ENCODE results near the gene ZNF655. TPM values are rescaled to one million over a fixed set of nuclear protein-coding genes. Genes with fewer than 3 reads are reported as not detected.
A peak's percentile ranks its signal among the peaks of the same experiment; 100 is the strongest.

ZNF655 gene
- total RNA-seq, 4 donors from 2014 or later: 102 to 261 (median 114) TPM

DNA sequence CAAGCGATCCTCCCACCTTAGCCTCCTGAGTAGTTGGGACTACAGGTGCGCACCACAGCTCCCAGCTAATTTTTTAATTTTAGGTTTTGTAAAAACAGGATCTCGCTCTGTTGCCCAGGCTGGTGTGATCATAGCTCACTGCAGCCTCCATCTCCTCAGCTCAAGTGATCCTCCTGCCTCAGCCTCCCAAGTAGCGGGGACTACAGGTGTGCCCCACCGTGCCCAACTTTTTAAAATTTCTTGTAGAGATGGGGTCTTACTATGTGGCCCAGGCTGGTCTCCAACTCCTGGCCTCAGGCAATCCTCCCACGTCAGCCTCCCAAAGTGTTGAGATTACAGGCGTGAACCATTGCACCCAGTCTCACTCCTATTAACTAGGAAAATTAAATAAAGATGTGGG, 47.1 kb downstream of the ZNF655 start:
- TF ChIP-seq, protein P1, sequence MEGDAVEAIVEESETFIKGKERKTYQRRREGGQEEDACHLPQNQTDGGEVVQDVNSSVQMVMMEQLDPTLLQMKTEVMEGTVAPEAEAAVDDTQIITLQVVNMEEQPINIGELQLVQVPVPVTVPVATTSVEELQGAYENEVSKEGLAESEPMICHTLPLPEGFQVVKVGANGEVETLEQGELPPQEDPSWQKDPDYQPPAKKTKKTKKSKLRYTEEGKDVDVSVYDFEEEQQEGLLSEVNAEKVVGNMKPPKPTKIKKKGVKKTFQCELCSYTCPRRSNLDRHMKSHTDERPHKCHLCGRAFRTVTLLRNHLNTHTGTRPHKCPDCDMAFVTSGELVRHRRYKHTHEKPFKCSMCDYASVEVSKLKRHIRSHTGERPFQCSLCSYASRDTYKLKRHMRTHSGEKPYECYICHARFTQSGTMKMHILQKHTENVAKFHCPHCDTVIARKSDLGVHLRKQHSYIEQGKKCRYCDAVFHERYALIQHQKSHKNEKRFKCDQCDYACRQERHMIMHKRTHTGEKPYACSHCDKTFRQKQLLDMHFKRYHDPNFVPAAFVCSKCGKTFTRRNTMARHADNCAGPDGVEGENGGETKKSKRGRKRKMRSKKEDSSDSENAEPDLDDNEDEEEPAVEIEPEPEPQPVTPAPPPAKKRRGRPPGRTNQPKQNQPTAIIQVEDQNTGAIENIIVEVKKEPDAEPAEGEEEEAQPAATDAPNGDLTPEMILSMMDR (IDR thresholded peaks at IDR 0.05): no peak
- TF ChIP-seq POLR2A (IDR thresholded peaks at IDR 0.05): no peak
- intact Hi-C loops (cut with DNase I; ENCODE audit: low total_unique reads): no loop called here
- H3K4me3 ChIP-seq (ENCODE audit: low read depth, poor library complexity, severe bottlenecking): no peak overlapping the region
- no peak for DNase-seq (ENCODE audit: low spot score in 2 of 2)
- WGBS, 2 donors: 94 to 95% methylated on average over 7 of the region's 7 CpGs

- intact Hi-C loops (cut with DNase I; ENCODE audit: low total_unique reads): no loop called here
- H3K4me3 ChIP-seq (ENCODE audit: low read depth, poor library complexity, severe bottlenecking): no peak overlapping the region
- WGBS, 2 donors: 82 to 84% methylated on average over 8 of the region's 8 CpGs
- DNase-seq (ENCODE audit: low spot score in 2 of 2): no peak
- TF ChIP-seq, protein P1 (IDR thresholded peaks at IDR 0.05): no peak
- no peak for TF ChIP-seq POLR2A (IDR thresholded peaks at IDR 0.05)
Measured at GRCh38 chr7:99606531-99606930, 48.1 kb downstream of the ZNF655 start.

GRCh38 chr7:99607548-99607947, 49.1 kb downstream of the ZNF655 start:
- intact Hi-C loops (cut with DNase I; ENCODE audit: low total_unique reads): no loop called here
- 75 to 80% methylated on average over 9 of the region's 9 CpGs for WGBS, 2 donors
- TF ChIP-seq, protein P1 (IDR thresholded peaks at IDR 0.05): no peak
- no peak for TF ChIP-seq POLR2A (IDR thresholded peaks at IDR 0.05)
- DNase-seq (ENCODE audit: low spot score in 2 of 2): peak in 1 of 2 donors; percentile 61
- H3K4me3 ChIP-seq (ENCODE audit: low read depth, poor library complexity, severe bottlenecking): no peak overlapping the region

DNA sequence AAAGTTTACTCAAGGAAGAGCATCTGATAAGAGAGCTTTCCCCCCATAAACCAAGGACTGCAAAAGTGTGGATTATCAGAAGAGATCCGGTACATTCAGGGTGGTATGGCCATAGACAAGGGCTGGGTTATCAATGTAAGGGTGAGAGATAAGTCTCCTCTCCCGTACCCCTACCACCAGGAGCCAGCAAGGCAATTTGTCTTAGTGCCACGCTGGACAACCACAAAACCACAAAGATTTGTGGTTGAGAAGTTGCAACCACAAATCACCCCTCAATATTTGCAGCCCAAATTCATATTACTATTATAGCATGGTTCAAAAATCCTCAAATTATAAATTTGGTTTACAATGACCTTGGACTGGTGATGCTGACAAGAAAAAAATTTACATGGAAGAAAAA, 56.1 kb downstream of the ZNF655 start:
- no peak for TF ChIP-seq POLR2A (IDR thresholded peaks at IDR 0.05)
- TF ChIP-seq, protein P1 (IDR thresholded peaks at IDR 0.05): no peak
- no peak overlapping the region for H3K4me3 ChIP-seq (ENCODE audit: low read depth, poor library complexity, severe bottlenecking)
- 79 to 84% methylated on average over 3 of the region's 3 CpGs for WGBS, 2 donors
- intact Hi-C loops (cut with DNase I; ENCODE audit: low total_unique reads): no loop called here
- no peak for DNase-seq (ENCODE audit: low spot score in 2 of 2)

DNA sequence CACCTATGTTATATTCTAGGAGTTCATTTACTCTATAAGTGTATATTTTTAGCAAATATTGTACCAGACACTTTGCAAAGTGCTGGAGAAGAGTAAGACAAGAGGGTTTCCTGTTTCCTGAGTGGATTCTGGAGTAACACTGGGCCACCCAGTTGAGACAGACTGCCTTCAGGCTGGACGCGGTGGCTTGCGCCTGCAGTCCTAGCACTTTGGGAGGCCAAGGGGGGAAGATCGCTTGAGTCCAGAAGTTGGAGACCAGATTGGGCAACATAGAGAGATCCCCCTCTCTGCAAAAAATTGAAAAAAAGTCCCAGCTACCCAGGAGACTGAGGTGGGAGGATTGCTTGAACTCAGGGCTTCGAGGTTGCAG, 57.5 kb downstream of the ZNF655 start:
- 85 to 93% methylated on average over 5 of the region's 5 CpGs for WGBS, 2 donors
- intact Hi-C loops (cut with DNase I; ENCODE audit: low total_unique reads): no loop called here

More for the DNA sequence above, 57.5 kb downstream of the ZNF655 start:
- no peak overlapping the region for H3K4me3 ChIP-seq (ENCODE audit: low read depth, poor library complexity, severe bottlenecking)
- DNase-seq (ENCODE audit: low spot score in 2 of 2): no peak
- no peak for TF ChIP-seq POLR2A (IDR thresholded peaks at IDR 0.05)
- TF ChIP-seq, protein P1 (IDR thresholded peaks at IDR 0.05): no peak

Data from lower leg skin (tissue), 4 donors.